Right atrium auricular region (tissue), 2 donors: Measurements from ENCODE around the gene OR13D1. TPM values are rescaled to one million over a fixed set of nuclear protein-coding genes. Genes with fewer than 3 reads are reported as not detected.
"Not testable (repeated sequence)": the region's sequence is repeated elsewhere in the genome, so short reads cannot be mapped to it uniquely, and the experiment has no call there.

Experiments
- DNase-seq: peaks from one replicate; pipeline ENCODE4 v3.0.0-alpha.2; 2019; ENCODE audit warnings: low spot score
- H3K27ac ChIP-seq, 2 donors: fragments of 200-600 bp; sonication (generic); 1 replicate in 1 of 2; 2 replicates in 1 of 2; pipeline ENCODE4 v1.5.1; 2016 to 2019
- H3K27me3 ChIP-seq, 2 donors: fragments of 200-600 bp; sonication (generic); one replicate each; pipeline versions ENCODE4 v1.5.1 to v1.6.0; 2017 to 2019
- H3K36me3 ChIP-seq: fragments of 200-600 bp; sonication (generic); one replicate; pipeline ENCODE4 v1.5.1; 2016
- H3K4me1 ChIP-seq, 2 donors: fragments of 200-600 bp; sonication (generic); one replicate each; pipeline versions ENCODE4 v1.5.1 to v1.6.0; 2017 to 2019
- H3K4me3 ChIP-seq, 2 donors: fragments of 200-600 bp; sonication (generic); 1 replicate in 1 of 2; 2 replicates in 1 of 2; pipeline ENCODE4 v1.5.1; 2017 to 2019; ENCODE audit warnings: mild to moderate bottlenecking in 1 of 2, moderate library complexity in 1 of 2
- H3K9me3 ChIP-seq, 2 donors: fragments of 200-600 bp; sonication (generic); one replicate each; pipeline ENCODE4 v1.5.1; 2019
- CTCF ChIP-seq, 2 donors: fragments of 200-600 bp; sonication (generic); IDR thresholded peaks; one replicate each; pipeline ENCODE4 v1.5.1; 2019; ENCODE audit warnings: antibody characterized with exemption in 2 of 2
- total RNA-seq, 2 donors: library from RNA; depleted of rRNA; stranded (reverse); fragments of >200 nt; gene quantifications; one replicate each; pipeline ENCODE4 v1.1.0, GENCODE V29; 2016

The OR13D1 gene
- total RNA-seq, 2 donors from 2014 or later: not detected

DNA sequence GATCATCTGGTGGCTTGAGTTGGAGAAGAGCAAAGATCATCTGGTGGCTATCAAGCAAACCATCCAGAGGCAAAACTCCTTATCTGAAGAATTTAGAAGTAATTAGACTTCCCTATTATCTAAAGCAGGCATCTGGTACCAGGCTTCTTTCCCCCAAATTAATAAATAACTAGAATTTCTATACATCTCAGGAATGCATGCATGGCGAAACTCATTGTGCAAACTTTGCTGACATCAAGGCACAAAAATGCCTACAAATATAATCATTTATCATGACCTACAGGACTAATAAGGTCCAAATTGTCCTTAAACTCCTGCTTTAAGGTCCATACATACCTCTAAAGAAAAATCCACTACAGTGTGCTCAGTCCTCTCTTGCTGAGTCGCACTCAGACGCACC lies 6.0 kb downstream of the OR13D1 start:
- Histone ChIP-seq H3K27me3 (no peaks in the 10 kb centered on the region), H3K4me1 (no peaks in the 10 kb centered on the region), H3K27ac (no peak overlapping the region), H3K9me3 (no peaks in the 10 kb centered on the region), H3K4me3 (no peak overlapping the region), H3K36me3 (no peaks in the 10 kb centered on the region)
- no peak for DNase-seq
- no peak for TF ChIP-seq CTCF (IDR thresholded peaks at IDR 0.05)

- H3K27ac ChIP-seq: not testable (repeated sequence)
Observed at GRCh38 chr9:104708737-104709136, 14.4 kb downstream of the OR13D1 start.

DNA sequence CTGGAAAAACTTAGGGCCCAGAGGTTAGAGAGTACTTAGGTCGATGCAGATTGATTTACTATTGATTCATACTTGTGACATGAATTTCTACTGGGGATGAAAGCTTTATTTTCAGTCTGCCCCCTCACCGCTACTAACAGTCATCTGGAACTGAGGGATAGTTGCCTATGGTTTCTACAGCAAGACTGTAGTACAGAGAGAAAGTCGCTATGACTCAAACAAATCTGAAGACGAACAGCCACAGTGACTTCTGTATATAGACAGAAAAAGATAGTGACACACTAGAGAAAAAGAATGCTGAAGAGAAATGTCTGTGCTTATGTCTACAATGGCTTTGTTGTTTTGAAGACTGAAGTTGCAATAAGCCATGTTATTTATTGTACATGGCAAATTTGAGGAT lies 17.3 kb downstream of the OR13D1 start:
- H3K9me3 ChIP-seq: no peaks in the 10 kb centered on the region
- no peaks in the 10 kb centered on the region for H3K36me3 ChIP-seq
- no peaks in the 10 kb centered on the region for H3K4me1 ChIP-seq
- no peak overlapping the region for H3K4me3 ChIP-seq
- TF ChIP-seq CTCF (IDR thresholded peaks at IDR 0.05): no peak
- DNase-seq: no peak
- H3K27ac ChIP-seq: no peak overlapping the region
- H3K27me3 ChIP-seq: no peaks in the 10 kb centered on the region

More at GRCh38 chr9:104708737-104709136, 14.4 kb downstream of the OR13D1 start:
- not testable (repeated sequence) for DNase-seq, H3K4me3 ChIP-seq, H3K27me3 ChIP-seq, H3K36me3 ChIP-seq, H3K9me3 ChIP-seq, H3K4me1 ChIP-seq

- no peak for DNase-seq
Observed at GRCh38 chr9:104725014-104725413, 30.7 kb downstream of the OR13D1 start.

GRCh38 chr9:104738452-104738851 lies 44.1 kb downstream of the OR13D1 start:
- Histone ChIP-seq H3K27me3 (no peaks in the 10 kb centered on the region), H3K9me3 (no peaks in the 10 kb centered on the region), H3K27ac (no peak overlapping the region), H3K4me3 (no peak overlapping the region), H3K4me1 (no peaks in the 10 kb centered on the region), H3K36me3 (no peaks in the 10 kb centered on the region)
- TF ChIP-seq CTCF (IDR thresholded peaks at IDR 0.05): no peak
- no peak for DNase-seq

More at GRCh38 chr9:104725014-104725413, 30.7 kb downstream of the OR13D1 start:
- Histone ChIP-seq H3K27me3 (no peaks in the 10 kb centered on the region), H3K4me1 (no peaks in the 10 kb centered on the region), H3K36me3 (no peaks in the 10 kb centered on the region), H3K27ac (no peak overlapping the region), H3K4me3 (no peak overlapping the region), H3K9me3 (no peaks in the 10 kb centered on the region)
- TF ChIP-seq CTCF (IDR thresholded peaks at IDR 0.05): no peak

DNA sequence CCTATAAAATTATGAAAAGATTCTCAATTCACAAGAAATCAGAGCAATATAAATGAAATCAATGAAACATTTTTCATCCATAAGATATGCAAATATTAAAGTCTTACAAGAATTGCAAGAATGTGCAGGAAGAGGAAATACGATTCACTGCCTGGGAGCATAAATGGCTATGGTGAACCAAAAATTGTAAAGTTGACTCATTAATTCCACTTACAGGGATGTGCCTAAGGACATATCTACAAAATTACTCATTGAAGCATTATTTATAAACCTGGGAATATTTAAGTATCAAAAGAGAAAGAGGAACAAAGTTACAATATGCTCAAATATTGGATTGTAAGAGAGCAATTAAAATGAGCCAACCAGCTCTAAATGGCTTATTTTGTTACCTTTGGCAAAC lies 46.3 kb downstream of the OR13D1 start:
- Histone ChIP-seq H3K27ac (no peak overlapping the region), H3K36me3 (no peaks in the 10 kb centered on the region), H3K4me1 (no peaks in the 10 kb centered on the region), H3K9me3 (no peaks in the 10 kb centered on the region), H3K4me3 (no peak overlapping the region), H3K27me3 (no peaks in the 10 kb centered on the region)
- TF ChIP-seq CTCF (IDR thresholded peaks at IDR 0.05): no peak
- no peak for DNase-seq
